Measurements from ENCODE around the gene AOPEP.

DNA sequence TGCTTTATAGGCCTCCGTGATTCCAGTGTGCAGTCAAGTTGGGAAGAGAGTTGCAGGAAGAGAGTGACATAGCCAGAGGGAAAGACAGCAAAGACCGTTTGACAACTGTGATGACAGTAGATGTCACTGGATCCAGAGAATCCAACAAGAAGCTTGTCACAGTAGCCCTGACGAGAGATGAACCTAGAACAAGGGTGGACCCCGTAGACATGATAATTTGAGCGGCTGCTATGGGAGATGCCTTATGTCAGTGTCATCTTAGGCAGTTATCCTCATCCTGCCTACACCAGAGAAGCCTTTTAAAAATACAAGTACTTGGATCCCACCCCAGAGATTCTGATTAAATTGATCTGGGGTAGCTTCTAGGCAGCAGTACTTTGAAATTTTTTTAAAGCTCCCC is 125.4 kb downstream of the AOPEP start:
- TF ChIP-seq, protein P1, sequence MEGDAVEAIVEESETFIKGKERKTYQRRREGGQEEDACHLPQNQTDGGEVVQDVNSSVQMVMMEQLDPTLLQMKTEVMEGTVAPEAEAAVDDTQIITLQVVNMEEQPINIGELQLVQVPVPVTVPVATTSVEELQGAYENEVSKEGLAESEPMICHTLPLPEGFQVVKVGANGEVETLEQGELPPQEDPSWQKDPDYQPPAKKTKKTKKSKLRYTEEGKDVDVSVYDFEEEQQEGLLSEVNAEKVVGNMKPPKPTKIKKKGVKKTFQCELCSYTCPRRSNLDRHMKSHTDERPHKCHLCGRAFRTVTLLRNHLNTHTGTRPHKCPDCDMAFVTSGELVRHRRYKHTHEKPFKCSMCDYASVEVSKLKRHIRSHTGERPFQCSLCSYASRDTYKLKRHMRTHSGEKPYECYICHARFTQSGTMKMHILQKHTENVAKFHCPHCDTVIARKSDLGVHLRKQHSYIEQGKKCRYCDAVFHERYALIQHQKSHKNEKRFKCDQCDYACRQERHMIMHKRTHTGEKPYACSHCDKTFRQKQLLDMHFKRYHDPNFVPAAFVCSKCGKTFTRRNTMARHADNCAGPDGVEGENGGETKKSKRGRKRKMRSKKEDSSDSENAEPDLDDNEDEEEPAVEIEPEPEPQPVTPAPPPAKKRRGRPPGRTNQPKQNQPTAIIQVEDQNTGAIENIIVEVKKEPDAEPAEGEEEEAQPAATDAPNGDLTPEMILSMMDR (IDR thresholded peaks at IDR 0.05; ENCODE audit: poor library complexity, severe bottlenecking) = no peak
- TF ChIP-seq TAF1 (IDR thresholded peaks at IDR 0.05; ENCODE audit: low read depth) = no peak
- TF ChIP-seq POLR2AphosphoS5 (IDR thresholded peaks at IDR 0.05) = no peak
- TF ChIP-seq EZH2 (IDR thresholded peaks at IDR 0.05; ENCODE audit: borderline replicate concordance, insufficient read depth, low read length, poor library complexity, severe bottlenecking) = no peak
- TF ChIP-seq EP300 (conservative IDR thresholded peaks at IDR 0.05; ENCODE audit: poor library complexity, severe bottlenecking) = no peak
- TF ChIP-seq RAD21 (conservative IDR thresholded peaks at IDR 0.05) = no peak
- TF ChIP-seq SMC3 (conservative IDR thresholded peaks at IDR 0.05; ENCODE audit: poor library complexity) = no peak
